ENCODE results near the gene TAF5.
"Not testable (repeated sequence)": the region's sequence is repeated elsewhere in the genome, so short reads cannot be mapped to it uniquely, and the experiment has no call there.

TAF5 gene

GRCh38 chr10:103367782-103368518 is at the start of gene TAF5:
TSS of gene TAF5 (plus strand) at chr10:103367976. CDS start at chr10:103367990, 14 bp downstream.
- DNase-seq (ENCODE audit: low spot score) = peak; percentile 94

GRCh38 chr10:103327906-103328305 is 39.9 kb upstream of the TAF5 start:
- no peak for DNase-seq (ENCODE audit: low spot score)

GRCh38 chr10:103333934-103334520 is 33.7 kb upstream of the TAF5 start:
- no peak for DNase-seq (ENCODE audit: low spot score)

- DNase-seq (ENCODE audit: low spot score) = no peak
These were observed 33.2 kb upstream of the TAF5 start for GRCh38 chr10:103334567-103334966.

- no peak for DNase-seq (ENCODE audit: low spot score)
These were observed 31.4 kb upstream of the TAF5 start for GRCh38 chr10:103336370-103336769.

GRCh38 chr10:103350175-103350516 is 17.6 kb upstream of the TAF5 start:
- DNase-seq (ENCODE audit: low spot score) = no peak

GRCh38 chr10:103350517-103351260 is 17.1 kb upstream of the TAF5 start, which contains the start of gene PCGF6:
TSS of gene PCGF6 (minus strand) at chr10:103351140. CDS start at chr10:103351066, 74 bp downstream.
- DNase-seq (ENCODE audit: low spot score) = peak; percentile 72

- DNase-seq (ENCODE audit: low spot score) = no peak
These were observed 14.5 kb upstream of the TAF5 start for GRCh38 chr10:103353281-103353680.

- DNase-seq (ENCODE audit: low spot score) = not testable (repeated sequence)
These were observed 13.2 kb upstream of the TAF5 start for GRCh38 chr10:103354567-103354966.

GRCh38 chr10:103355906-103356599 is 11.7 kb upstream of the TAF5 start:
- no peak for DNase-seq (ENCODE audit: low spot score)

- DNase-seq (ENCODE audit: low spot score) = not testable (repeated sequence)
These were observed 8.3 kb upstream of the TAF5 start for GRCh38 chr10:103359493-103359892.

GRCh38 chr10:103360791-103361190 is 7.0 kb upstream of the TAF5 start:
- not testable (repeated sequence) for DNase-seq (ENCODE audit: low spot score)

GRCh38 chr10:103367379-103367781 is 396 bp upstream of the TAF5 start:
- DNase-seq (ENCODE audit: low spot score) = no peak

- no peak for DNase-seq (ENCODE audit: low spot score)
These were observed 5.8 kb downstream of the TAF5 start for GRCh38 chr10:103373544-103373943.

GRCh38 chr10:103374263-103374662 is 6.5 kb downstream of the TAF5 start:
- DNase-seq (ENCODE audit: low spot score) = no peak

GRCh38 chr10:103382769-103383168 is 15.0 kb downstream of the TAF5 start:
- no peak for DNase-seq (ENCODE audit: low spot score)

- no peak for DNase-seq (ENCODE audit: low spot score)
These were observed 26.4 kb downstream of the TAF5 start for GRCh38 chr10:103394180-103394579.

GRCh38 chr10:103395754-103396066 is 27.9 kb downstream of the TAF5 start:
- no peak for DNase-seq (ENCODE audit: low spot score)

- peak; percentile 96 for DNase-seq (ENCODE audit: low spot score)
These were observed 28.5 kb downstream of the TAF5 start, which contains the start of the genes ATP5MK and PDCD11 for GRCh38 chr10:103396067-103396788. TSS of gene ATP5MK (minus strand) at chr10:103396475. CDS start at chr10:103392457, 4,018 bp downstream. TSS of gene PDCD11 (plus strand) at chr10:103396626. CDS start at chr10:103398427, 1,801 bp downstream.

GRCh38 chr10:103396789-103397087 is 29.0 kb downstream of the TAF5 start:
- DNase-seq (ENCODE audit: low spot score) = no peak

GRCh38 chr10:103397191-103397825 is 29.5 kb downstream of the TAF5 start:
- DNase-seq (ENCODE audit: low spot score) = no peak
